Islet of Langerhans (tissue), 1 donor: Measurements from ENCODE around the gene UGT3A2.
"Not testable (repeated sequence)": the region's sequence is repeated elsewhere in the genome, so short reads cannot be mapped to it uniquely, and the experiment has no call there.

Experiments
- FAIRE-seq: peaks from one replicate; lab custom pipeline; 2011; peaks lifted over from hg19 to GRCh38; lab: Jason Lieb, UNC

The UGT3A2 gene

DNA sequence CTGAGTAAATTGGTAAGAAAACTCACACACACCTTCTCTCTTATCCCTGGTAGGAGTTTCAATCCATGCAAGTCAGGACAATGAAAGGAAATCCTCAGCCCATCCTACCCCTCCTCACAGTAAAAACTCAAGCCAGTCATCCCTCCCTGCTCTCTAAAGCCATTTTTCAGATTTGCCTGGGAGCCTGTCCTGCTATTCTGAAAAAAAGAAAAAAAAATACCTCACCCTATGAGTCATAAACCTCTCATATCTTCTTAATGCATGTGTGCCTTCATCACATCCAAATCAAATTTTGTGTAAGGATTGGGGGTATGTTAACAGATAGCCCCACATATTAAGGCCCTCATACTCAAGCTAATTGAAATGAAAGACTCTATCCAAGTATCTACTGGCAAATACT, 14.1 kb downstream of the UGT3A2 start:
- FAIRE-seq = no peak

DNA sequence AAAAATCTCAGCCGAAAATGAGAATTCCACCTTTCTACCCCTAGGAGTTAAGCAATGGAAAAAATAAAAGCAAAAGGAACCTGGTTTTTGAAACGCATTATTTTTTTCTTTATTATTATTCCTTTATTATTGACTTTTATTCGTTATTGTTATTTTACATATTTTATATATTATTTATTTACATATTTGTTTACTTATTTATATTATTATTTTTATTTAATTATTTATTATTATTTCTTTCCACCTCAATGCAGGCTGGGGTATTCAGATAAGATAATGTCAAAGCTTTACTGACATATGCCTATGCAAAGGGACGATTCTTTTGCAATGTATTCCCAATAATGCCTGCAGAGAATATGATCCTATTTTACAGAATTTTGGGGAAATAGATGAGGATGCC, 16.7 kb downstream of the UGT3A2 start:
- no peak for FAIRE-seq

DNA sequence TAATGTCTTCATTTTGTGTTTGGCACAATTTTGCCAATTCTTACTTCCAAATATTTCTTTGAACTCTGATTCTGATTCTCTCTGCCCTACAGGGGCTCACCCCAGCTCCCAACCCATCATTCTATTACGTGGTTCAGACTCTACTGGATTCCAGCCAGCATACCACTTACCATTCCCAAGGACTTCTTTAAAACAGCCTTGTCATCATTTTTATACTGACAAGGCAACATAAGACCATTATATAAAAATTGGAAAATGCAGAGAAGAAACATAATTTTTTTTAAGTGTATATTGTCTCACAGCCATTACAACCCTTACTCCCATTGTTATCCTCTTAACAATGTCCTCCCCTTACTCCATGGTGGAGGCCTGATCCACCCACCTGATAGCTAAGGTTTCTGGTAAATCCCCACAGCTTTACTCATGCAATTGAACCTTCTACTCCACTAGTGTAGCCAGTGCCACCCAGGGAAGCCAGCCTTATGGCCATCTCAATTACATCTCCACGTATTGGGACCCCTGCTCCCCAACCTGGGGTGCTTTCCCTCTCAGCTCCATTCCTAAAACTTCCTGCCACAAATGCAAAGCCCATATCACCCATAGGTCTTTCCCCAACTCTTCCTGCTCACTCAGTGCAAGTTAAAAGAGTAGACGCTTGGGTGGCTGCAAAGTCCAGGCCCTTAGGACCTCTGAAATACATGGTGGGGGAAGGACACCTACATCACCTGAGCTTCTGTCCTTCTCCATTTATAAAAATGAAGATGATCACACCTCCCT, 19.1 kb downstream of the UGT3A2 start:
- FAIRE-seq = no peak

DNA sequence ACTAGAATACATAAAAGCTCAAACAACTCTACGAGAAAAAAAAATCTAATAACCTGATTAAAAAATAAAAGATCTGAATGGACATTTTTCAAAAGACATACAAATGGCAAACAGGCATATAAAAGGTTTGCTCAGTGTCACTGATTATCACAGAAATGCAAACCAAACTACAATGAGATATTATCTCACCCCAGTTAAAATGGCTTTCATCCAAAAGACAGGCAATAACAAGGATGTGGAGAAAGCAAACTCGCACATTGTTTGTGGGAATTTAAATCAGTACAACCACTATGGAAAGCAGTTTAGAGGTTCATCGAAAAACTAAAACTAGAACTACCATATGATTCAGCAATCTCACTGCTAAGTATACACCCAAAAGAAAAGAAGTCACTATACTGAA, 20.8 kb downstream of the UGT3A2 start:
- FAIRE-seq = no peak

DNA sequence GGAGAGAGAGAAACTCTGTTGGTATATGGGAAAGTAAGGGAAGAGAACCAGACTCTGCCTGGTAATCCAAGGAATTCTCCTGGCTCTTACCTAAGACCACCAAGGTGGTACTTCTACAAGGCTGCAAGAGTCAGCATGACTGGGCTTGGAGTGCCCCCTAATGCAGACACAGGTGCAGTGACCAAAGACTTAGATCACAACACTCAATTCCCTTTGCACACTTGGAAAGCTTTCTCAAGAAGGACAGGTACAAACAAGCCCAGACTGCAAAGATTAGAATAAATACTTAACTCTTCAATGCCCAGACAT, 25.2 kb downstream of the UGT3A2 start:
- FAIRE-seq = no peak

DNA sequence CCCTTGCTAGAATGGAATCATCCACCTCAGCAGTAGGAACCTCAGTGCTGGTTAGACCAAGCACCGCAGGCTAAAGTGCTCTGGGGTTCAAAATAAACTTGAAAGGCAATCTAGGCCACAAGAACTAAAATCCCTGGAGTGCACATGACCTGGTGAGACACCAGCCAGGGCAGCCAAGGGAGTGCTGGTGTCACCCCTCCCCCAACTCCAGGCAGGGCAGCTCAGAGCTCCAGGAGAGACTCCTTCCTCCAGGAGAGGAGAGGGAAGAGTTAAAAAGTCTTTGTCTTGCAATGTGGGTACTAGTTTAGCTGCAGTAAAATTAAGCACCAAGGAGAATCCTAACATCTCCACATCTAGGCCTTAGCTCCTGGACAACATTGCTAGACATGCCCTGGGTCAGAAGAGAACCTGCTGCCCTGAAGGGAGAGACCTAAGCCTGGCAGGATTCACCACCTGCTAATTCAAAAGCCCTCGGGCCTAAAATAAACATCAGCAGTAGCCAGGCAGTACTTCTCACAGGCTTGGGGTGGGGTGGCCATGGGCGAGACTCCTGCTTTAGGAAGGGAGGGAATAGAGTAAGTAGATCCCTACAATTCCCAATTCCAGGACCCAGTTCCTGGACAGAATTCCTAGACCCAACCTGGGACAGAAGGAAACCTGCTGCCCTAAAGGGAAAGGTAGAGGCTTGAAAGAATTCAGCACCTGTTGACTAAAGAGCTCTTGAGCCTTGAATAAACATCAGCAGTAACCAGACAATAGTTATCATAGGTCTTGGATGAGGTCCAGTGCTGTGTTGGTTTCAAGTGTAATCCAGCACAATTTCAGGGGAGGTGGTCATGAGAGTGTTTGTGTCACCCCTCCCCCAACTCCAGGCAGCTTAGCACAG, 25.8 kb downstream of the UGT3A2 start:
- no peak for FAIRE-seq

DNA sequence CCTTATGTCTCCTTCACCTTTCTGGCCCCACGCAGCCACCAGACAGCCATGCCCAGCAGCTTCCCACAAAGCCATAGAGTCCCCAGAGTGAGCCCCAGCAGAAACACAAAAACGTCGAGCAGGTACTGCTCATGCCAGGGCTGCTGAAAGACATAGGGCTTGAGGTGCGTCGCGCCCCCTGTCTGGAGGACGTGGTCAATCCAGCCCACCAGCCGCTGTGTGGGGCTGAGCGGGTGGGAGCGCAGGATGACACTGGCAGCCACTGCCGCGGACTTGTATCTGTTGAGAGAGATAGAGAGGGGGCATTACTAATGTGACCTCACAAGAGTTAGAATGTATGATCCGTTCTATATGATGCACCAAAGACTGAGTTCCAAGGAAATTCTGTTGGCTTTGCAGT, 31.0 kb downstream of the UGT3A2 start:
- no peak for FAIRE-seq

DNA sequence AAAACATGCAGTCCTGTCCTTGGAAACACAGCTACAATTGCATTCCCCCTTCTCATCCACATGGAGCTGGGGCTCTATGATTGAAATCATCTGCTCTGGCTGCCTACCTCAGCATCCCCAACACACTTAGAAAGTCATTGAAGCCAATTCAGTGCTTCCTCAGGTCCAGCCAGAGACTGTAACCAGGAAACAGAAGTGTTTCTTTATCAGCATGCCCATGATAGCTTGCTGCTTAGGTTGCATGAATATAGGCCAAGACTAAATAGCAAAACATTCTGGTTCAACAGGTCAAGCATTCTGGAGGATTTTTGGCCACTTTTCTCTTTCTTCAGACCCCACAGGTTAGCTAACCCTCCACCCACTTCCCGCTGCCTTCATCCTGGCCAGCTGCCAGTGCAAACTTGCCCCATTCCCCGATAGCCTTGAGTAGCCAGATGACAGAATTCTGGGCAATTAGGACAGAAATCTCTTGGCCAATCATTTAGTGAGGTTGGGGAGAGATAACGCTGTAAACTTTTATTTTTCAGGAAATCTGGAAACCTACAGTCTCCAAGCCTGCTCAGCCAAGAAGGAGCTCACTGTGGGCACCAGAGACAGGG, 32.0 kb downstream of the UGT3A2 start:
- FAIRE-seq = not testable (repeated sequence)

DNA sequence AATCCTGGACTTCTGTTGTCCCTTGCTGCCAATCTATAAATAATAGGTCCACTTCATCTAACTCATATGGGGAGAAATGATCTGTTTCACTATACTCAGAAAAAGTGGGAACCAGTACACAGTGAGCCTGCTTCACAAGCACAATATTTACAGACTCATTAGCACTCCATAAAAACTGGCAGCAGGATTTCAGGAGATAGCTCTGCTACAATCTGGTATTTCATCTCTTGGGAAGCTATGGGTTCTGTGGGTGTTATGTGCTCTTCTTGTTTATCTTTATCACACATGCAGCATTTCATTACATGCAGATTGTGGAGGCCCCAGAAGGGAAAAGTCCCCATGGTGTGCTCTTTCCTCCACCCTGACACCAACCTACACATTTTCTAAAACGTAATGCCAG, 33.2 kb downstream of the UGT3A2 start:
- FAIRE-seq = no peak

DNA sequence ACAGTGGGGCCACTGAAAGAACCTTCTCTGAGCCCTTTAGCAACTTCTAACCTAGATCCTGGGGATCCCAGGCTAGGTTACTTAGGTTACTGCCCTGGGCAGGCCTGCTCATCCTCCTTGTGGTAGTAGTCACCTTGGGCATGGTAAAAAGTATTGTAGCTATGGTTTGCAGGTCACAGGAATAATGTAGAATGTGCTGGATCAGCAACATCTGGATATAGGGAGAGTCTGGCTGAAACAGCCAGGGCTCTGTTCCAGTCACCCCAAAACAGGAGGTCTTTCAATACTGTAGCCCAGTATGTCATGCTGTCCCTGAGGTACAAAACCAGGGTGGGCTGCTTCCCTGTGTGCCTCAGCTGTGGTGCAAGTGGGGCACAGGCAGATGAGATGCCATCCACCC, 33.6 kb downstream of the UGT3A2 start:
- no peak for FAIRE-seq

DNA sequence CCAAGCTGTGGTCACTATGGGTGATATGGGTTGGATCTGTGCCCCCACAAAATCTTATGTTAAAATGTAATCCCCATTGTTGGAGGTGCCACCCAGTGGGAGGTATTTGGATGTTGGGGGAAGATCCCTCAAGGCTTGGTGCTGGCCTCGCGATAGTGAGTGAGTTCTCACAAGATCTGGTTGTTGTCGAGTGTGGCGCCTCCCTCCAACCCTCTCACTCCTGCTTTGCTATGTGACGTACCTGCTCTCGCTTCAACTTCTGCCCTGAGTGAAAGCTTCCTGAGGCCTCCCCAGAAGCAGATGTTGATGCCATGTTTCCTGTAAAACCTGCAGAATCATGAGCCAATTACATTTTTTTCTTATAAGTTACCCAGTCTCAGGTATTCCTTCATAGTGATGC, 35.5 kb downstream of the UGT3A2 start:
- no peak for FAIRE-seq

DNA sequence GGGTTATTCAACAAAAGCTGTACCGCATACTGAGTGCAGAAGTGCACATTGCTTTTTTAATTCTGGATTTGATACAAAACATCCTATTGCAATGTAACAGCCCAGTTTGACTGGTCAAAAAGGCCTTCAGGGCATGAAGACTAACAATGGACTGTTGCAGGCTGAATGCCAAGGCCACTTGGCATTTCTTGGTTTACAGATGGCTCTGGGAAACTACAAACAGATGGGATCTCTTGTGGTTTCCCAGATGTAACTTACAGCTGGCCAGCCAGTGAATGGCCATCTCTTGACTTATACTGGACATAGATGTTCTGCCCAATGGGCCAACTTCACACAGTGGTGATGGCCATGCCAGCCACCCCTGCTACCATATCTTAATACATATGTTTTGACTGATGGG, 36.8 kb downstream of the UGT3A2 start:
- FAIRE-seq = no peak

DNA sequence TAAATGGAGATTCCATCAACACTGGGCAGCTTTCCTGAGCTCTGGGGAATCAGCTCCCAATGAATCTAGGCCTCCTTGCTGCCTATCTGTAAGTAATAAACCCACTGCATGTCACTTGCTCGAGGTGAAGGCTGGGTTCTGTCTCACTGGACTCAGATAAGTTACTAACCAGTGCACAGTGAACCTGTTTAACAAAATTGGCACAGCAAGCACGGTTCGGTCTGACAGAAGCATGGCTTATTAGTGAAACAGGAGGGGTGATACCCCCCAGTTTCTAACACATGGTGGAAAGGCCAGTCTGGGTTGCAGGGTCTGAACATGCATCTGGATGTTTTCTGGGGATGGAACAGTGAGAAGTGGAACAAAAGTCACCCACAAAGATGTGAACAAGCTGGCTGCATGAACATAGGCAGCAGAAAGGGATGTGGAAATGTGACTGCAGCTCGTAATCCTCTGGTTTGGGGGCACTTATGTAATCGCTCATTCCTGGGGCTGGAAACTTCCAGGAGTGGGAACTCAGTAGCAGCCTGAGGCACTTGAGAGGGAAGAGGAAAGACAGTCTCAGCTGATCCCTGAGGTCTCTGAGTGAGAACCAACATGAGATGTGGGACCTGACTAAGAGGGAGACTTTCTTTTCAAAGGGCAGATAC, 37.7 kb downstream of the UGT3A2 start:
- no peak for FAIRE-seq

DNA sequence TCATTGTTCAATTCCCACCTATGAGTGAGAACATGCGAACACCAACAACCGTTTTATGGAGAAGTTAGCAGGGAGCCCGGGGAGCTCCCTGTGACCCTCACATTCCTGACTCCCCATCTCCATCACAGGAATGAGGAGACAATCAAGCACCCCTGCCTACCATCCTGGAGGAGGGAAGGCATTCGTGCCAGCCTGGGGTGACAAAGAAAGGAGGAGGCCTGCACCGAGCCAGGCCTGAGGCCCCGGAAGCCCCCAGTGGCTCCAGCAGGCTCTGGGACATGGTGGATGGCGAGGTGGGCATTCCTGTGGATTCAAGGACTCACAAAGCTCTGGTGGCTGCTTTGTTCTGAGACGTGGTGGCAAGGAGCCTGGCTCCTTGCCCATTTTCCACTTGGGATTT, 39.0 kb downstream of the UGT3A2 start:
- no peak for FAIRE-seq

DNA sequence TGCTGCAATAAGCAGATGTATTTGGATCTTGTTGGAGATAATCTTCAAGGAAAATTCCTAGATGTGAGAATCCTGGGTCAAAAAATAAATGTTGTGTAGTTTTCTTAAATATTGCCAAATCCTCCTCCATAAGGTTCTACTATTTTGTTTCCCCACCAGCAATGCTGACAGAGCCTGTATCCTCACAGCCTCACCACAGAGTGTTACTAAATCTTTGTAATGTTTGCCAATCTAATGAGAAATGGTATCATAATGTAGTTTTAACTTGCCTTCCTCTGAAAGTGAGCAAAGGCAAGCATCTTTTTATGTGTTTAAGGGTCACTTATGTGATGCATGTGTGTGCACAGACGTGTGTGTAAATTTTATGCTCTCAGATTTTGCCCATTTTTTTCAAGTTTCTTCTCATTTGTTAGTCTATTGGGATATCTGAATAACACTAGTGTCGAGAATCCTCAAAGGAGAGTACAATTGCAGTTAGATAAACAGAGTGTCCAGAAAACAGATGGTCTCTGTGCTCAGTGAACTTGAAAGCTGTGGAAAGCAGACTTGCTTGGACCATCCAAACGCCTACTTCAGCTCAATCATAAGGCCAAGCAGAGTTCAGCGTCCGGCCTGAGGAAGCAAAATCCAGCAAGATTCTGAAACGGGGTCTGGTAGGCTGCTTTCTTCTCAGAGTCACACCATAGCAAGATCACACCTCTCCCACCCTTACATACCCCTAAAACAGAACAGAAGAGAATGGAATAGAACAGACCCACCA, 39.8 kb downstream of the UGT3A2 start:
- FAIRE-seq = no peak

DNA sequence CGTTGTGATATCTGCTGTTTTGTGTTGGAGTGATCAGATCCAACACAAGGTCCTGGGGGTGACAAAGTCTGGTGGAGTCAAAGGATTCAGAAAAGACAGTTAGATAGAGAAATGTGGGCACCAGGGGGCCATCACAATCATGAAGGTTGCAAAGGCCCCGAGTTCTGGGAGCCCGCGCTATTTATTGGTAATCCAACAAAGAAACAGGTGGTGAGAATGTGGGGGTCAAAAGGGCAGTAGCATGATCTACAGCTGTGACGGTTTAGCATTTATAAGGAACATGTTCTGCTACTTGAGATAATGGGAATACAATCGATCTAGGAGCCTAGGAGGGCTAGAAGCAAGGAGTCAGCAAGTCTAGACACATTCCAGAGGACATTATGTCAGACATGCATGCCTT, 44.4 kb downstream of the UGT3A2 start:
- FAIRE-seq = not testable (repeated sequence)

DNA sequence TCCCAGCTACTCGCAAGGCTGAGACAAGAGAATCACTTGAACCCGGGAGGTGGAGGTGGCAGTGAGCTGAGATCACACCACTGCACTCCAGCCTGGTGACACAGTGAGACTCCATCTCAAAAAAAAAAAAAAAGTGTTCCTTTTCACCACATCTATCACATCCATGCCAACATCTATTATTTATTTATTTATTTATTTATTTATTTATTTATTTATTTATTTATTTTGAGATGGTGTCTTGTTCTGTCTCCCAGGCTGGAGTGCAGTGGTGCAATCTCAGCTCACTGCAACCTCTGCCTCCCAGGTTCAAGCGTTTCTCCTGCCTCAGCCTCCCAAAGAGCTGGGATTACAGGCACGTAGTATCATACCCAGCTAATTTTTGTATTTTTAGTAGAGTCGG, 47.1 kb downstream of the UGT3A2 start:
- not testable (repeated sequence) for FAIRE-seq

DNA sequence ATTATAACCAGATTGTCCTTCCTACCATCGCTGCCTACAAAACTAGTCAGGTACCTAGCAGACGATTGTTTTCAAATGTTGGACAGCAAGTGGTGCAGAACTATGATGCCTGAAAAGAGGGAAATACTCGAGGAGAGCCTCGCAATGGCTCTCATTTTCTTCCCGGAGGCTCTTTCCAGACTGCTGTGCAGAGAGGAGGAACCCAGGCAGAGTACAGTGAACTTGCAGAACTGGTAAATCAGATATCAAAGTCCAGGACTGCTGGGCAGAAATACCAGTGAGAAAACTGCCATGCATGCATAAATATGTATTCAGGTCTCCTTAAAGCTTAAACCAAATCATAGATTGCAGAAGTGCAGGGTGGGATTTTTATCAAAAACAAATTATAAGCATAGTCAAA, 49.1 kb downstream of the UGT3A2 start:
- FAIRE-seq = no peak

DNA sequence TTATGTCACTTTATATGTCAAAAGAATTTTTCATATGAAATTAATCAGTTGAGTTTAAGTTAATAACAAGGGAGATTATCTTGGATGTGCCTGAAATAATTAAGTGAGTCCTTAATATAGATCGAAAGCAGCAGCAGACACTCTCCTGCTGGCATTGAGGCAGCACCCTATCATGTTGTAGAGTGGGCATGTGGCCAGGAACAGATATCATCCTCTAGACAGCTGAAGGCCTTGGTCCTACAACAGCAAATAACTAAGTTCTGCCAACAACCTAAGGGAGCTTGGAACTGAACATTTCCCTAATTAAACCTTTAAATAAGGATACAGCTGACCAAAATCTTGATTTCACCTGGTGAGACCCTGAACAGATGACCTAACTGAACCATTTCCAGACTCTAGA, 49.7 kb downstream of the UGT3A2 start:
- no peak for FAIRE-seq

DNA sequence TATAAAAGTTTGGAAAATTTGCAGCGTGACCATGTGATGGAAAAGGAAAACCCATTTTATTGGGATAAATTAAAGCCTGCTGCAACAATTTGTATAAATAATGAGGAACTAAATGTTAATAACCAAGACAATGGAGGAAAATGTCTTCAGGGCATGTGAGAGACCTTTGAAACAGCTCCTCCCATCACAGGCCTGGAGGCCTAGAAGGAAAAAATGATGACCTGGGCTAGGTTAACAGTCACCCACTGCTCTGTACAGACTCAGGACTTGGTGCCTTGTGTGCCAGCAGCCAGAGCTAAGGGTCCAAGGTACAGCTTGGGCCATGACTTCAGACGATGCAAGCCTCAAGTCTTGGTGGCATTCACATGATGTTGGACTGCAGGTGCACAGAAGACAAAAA, 53.5 kb downstream of the UGT3A2 start:
- no peak for FAIRE-seq

DNA sequence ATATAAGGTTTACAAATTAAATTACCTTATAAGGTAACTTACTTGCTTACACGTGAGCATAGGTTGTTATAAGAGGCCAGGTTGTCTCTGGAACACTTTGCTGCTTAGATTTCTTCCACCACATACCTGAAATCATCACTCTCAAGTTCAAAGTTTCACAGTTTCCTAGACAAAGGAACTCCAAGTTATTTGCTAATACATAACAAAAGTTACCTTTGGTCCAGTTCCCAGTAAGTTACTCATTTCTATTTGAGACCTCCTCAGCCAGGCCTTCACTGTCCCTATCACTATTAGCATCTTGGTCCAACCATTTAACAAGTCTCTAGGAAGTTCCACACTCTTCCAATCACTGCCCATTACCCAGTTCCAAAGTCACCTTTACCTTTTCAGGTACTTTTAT, 57.0 kb downstream of the UGT3A2 start:
- no peak for FAIRE-seq

DNA sequence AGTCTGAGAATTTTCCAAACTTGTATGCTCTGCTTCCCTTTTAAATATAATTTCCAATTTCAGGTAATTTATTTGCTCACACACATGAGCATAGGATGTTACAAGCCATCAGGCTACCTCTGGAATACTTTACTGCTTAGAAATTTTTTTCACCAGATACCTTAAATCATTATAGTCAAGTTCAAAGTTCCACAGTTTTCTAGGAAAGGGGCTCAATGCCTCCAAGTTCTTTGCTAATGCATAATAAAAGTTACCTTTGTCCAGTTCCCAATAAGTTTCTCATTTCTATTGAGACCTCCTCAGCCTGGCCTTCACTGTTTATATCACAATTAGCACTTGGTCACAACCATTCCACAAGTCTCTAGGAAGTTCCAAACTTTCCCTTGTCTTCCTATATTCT, 59.3 kb downstream of the UGT3A2 start:
- FAIRE-seq = no peak
